ENCODE data around the gene LARP1B. TPM values are rescaled to one million over a fixed set of nuclear protein-coding genes. Genes with fewer than 3 reads are reported as not detected.
"Not testable (repeated sequence)": the region's sequence is repeated elsewhere in the genome, so short reads cannot be mapped to it uniquely, and the experiment has no call there.

LARP1B gene
- total RNA-seq, 2 donors from 2014 or later = 28.8 to 29.5 TPM

GRCh38 chr4:128244379-128244778 is 183.3 kb downstream of the LARP1B start:
- no peaks in the 10 kb centered on the region for H3K36me3 ChIP-seq
- intact Hi-C loops (cut with DNase I) = no loop called here
- H3K9ac ChIP-seq (ENCODE audit: low read depth in 2 of 2, low read length in 2 of 2) = no peak overlapping the region
- TF ChIP-seq, protein P1, sequence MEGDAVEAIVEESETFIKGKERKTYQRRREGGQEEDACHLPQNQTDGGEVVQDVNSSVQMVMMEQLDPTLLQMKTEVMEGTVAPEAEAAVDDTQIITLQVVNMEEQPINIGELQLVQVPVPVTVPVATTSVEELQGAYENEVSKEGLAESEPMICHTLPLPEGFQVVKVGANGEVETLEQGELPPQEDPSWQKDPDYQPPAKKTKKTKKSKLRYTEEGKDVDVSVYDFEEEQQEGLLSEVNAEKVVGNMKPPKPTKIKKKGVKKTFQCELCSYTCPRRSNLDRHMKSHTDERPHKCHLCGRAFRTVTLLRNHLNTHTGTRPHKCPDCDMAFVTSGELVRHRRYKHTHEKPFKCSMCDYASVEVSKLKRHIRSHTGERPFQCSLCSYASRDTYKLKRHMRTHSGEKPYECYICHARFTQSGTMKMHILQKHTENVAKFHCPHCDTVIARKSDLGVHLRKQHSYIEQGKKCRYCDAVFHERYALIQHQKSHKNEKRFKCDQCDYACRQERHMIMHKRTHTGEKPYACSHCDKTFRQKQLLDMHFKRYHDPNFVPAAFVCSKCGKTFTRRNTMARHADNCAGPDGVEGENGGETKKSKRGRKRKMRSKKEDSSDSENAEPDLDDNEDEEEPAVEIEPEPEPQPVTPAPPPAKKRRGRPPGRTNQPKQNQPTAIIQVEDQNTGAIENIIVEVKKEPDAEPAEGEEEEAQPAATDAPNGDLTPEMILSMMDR (IDR thresholded peaks at IDR 0.05) = no peak
- H3K4me1 ChIP-seq = no peaks in the 10 kb centered on the region
- H3K27me3 ChIP-seq = no peaks in the 10 kb centered on the region
- no peak overlapping the region for H3K27ac ChIP-seq
- no peak overlapping the region for H3K4me3 ChIP-seq
- DNase-seq = no peak
- H3K9me3 ChIP-seq = no peaks in the 10 kb centered on the region

GRCh38 chr4:128245391-128245790 is 184.3 kb downstream of the LARP1B start:
- H3K27me3 ChIP-seq; H3K36me3 ChIP-seq; H3K4me3 ChIP-seq; DNase-seq; intact Hi-C loops (cut with DNase I); H3K9ac ChIP-seq (ENCODE audit: low read depth in 2 of 2, low read length in 2 of 2); H3K4me1 ChIP-seq; H3K9me3 ChIP-seq; H3K27ac ChIP-seq: not testable (repeated sequence)

DNA sequence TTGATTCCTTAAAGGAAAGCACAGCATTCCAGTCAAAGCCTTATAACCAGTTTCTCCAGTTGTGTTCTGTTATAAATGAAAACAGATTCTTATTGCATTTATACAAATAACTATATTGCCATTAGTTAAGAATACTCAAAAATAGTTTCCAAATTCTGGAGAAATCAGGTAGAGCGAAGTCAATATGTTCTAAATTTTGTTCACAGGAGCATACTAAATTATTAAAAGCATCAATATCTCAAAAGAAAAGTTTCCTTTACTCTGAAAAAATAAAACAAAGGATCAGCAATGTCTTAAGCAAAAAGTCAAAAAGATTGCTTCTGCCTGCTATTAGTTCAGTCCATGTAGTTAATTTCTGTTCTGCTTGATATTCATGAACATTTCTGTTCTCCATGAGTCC is 186.8 kb downstream of the LARP1B start:
- H3K27ac ChIP-seq = no peak overlapping the region
- no peak for DNase-seq
- H3K4me3 ChIP-seq = no peak overlapping the region
- H3K27me3 ChIP-seq = no peaks in the 10 kb centered on the region
- H3K9ac ChIP-seq (ENCODE audit: low read depth in 2 of 2, low read length in 2 of 2) = no peak overlapping the region
- TF ChIP-seq, protein P1 (IDR thresholded peaks at IDR 0.05) = no peak
- no peaks in the 10 kb centered on the region for H3K36me3 ChIP-seq
- H3K9me3 ChIP-seq = no peaks in the 10 kb centered on the region
- no peaks in the 10 kb centered on the region for H3K4me1 ChIP-seq
- intact Hi-C loops (cut with DNase I) = no loop called here

- no peaks in the 10 kb centered on the region for H3K27me3 ChIP-seq
These were observed 188.9 kb downstream of the LARP1B start for GRCh38 chr4:128249787-128250668.

DNA sequence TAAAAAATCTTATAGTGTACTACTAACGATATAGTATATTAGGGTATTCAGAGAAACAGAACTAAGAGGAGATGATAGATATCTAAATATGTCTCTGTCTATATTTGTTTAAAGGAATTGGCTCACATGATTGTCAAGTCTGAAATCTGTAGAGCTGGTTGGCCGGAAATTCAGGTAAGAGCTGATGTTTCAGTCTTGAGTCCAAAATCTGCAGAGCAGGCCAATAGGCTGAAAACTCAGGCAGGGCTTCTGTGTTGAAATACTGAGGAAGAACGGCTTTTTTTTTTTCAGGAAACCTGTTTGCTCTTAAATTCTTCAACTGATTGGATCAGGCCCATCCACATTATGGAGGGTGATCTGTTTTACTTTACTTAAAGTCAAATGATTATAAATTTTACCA is 194.8 kb downstream of the LARP1B start:
- no peaks in the 10 kb centered on the region for H3K9me3 ChIP-seq
- H3K9ac ChIP-seq (ENCODE audit: low read depth in 2 of 2, low read length in 2 of 2) = no peak overlapping the region
- no peaks in the 10 kb centered on the region for H3K27me3 ChIP-seq
- no peak overlapping the region for H3K27ac ChIP-seq
- H3K4me3 ChIP-seq = no peak overlapping the region
- no peaks in the 10 kb centered on the region for H3K36me3 ChIP-seq
- TF ChIP-seq, protein P1 (IDR thresholded peaks at IDR 0.05) = no peak
- no peak for DNase-seq
- no peaks in the 10 kb centered on the region for H3K4me1 ChIP-seq
- intact Hi-C loops (cut with DNase I) = no loop called here

More at GRCh38 chr4:128249787-128250668, 188.9 kb downstream of the LARP1B start:
- no peaks in the 10 kb centered on the region for H3K4me1 ChIP-seq
- DNase-seq = no peak
- H3K36me3 ChIP-seq = no peaks in the 10 kb centered on the region
- no peak overlapping the region for H3K9ac ChIP-seq (ENCODE audit: low read depth in 2 of 2, low read length in 2 of 2)
- TF ChIP-seq, protein P1 (IDR thresholded peaks at IDR 0.05) = no peak
- H3K27ac ChIP-seq = no peak overlapping the region
- H3K9me3 ChIP-seq = no peaks in the 10 kb centered on the region
- intact Hi-C loops (cut with DNase I) = no loop called here
- no peak overlapping the region for H3K4me3 ChIP-seq

DNA sequence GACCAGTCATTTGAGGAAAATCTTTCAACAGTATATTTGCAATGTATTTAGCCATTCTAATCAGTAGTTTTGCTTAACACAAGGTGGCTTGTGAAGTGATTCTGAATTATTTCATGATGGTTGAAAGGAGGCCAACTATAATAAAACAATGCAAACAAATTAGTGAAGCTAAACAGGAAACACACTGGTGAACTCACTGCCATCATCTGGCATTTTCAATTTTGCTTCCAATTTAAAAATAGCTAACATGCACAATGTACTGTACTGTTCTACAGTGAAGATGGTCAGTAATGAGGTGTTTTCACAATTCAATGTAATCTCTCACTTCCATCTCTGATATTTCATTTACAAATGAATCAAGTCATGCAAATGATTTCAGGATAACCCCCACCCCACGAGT is 195.4 kb downstream of the LARP1B start:
- no peaks in the 10 kb centered on the region for H3K27me3 ChIP-seq
- TF ChIP-seq, protein P1 (IDR thresholded peaks at IDR 0.05) = no peak
- H3K4me1 ChIP-seq = no peaks in the 10 kb centered on the region
- H3K9me3 ChIP-seq = no peaks in the 10 kb centered on the region
- no peak overlapping the region for H3K9ac ChIP-seq (ENCODE audit: low read depth in 2 of 2, low read length in 2 of 2)
- no peak overlapping the region for H3K27ac ChIP-seq
- intact Hi-C loops (cut with DNase I) = no loop called here
- DNase-seq = no peak
- H3K36me3 ChIP-seq = no peaks in the 10 kb centered on the region
- H3K4me3 ChIP-seq = no peak overlapping the region

- H3K9me3 ChIP-seq; H3K4me1 ChIP-seq; DNase-seq; H3K27me3 ChIP-seq; H3K36me3 ChIP-seq; H3K9ac ChIP-seq (ENCODE audit: low read depth in 2 of 2, low read length in 2 of 2); H3K4me3 ChIP-seq; intact Hi-C loops (cut with DNase I); H3K27ac ChIP-seq: not testable (repeated sequence)
These were observed 197.1 kb downstream of the LARP1B start for GRCh38 chr4:128258166-128258565.

DNA sequence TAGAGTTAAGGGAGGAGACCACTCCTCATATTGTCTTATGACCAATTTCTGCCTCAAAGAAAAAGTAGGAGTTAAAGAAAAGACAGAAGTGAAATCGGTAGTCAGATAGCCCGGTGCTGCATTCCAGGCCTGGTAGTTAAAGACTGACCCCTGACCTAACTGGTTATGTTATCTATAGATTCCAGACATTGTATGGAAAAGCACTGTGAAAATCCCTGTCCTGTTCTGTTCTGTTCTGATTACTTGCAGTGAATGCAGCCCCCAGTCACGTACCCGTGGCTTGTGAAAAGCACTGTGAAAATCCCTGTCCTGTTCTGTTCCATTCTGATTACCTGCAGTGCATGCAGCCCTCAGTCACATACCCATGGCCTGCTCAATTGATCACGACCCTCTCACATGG is 198.8 kb downstream of the LARP1B start:
- H3K27ac ChIP-seq; H3K9ac ChIP-seq (ENCODE audit: low read depth in 2 of 2, low read length in 2 of 2); H3K4me3 ChIP-seq; H3K9me3 ChIP-seq; H3K4me1 ChIP-seq; intact Hi-C loops (cut with DNase I); DNase-seq; H3K36me3 ChIP-seq; H3K27me3 ChIP-seq: not testable (repeated sequence)

All from colonic mucosa (tissue), 4 donors.